Measurements from ENCODE around the gene ZMYND19. TPM values are rescaled to one million over a fixed set of nuclear protein-coding genes. Genes with fewer than 3 reads are reported as not detected.
"Not testable (repeated sequence)": the region's sequence is repeated elsewhere in the genome, so short reads cannot be mapped to it uniquely, and the experiment has no call there.

The ZMYND19 gene
- total RNA-seq, 2 experiments from 2014 or later = 45.9 to 46.5 TPM

DNA sequence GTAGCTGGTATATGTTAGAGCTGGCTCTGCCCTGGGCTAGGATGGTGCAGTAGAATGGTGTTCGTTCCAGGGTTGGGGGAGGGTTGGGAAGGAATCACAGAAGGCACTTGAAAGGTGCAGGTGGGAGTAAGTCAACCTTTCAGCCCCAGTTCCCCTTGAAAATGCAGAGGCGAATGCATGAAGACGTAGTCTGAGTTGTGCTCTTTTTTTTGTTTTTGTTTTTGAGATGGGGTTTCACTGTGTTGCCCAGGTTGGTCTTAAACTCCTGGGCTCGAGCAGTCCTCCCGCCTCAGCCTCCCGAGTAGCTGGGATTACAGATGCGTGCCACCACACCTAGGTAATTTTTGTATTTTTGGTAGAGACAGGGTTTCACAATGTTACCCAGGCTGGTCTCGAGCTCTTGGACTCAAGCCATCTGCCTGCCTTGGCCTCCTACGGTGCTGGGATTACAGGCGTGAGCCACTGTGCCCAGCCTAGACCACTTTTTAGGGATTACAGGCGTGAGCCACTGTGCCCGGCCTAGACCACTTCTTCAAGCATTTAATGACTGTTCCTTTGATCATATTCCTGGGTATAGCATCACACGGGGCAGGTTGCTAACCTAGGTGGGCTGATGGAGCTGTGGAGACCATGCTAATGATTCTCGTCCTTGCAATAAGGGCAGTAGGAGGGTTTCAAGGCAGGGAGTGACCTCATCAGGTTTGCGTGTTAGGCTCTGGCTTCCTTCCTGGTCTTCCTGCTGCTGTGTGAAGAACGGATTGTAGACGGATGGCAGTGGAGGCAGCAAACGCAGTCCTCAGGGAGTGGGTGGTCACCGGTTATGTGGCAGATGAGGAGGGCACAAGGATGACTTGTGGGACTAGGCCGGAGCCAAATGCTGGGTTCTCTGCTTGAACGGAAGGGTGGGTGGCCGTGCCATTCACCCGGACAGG, 42.2 kb upstream of the ZMYND19 start:
- DNase-seq = no peak
- Mint-ChIP-seq H3K4me1 (ENCODE audit: low read depth) (peaks cover 51% of the 10 kb centered on the region), H3K4me3 (no peak overlapping the region), H3K9me3 (no peaks in the 10 kb centered on the region), H3K36me3 (ENCODE audit: low read depth) (peaks cover 16% of the 10 kb centered on the region), H3K27me3 (no peaks in the 10 kb centered on the region), H3K27ac (no peak overlapping the region)
- POLR2A ChIA-PET = no interaction called here
- TF ChIP-seq CTCF (IDR thresholded peaks at IDR 0.05) = no peak
- CTCF ChIA-PET = interaction anchor here (1.6 kb wide), 1 partner anchor 12 kb away, joined by 3 read pairs; no protein-coding TSS in a partner anchor
- ATAC-seq = no peak
- intact Hi-C loops (cut with micrococcal nuclease) = no loop called here

DNA sequence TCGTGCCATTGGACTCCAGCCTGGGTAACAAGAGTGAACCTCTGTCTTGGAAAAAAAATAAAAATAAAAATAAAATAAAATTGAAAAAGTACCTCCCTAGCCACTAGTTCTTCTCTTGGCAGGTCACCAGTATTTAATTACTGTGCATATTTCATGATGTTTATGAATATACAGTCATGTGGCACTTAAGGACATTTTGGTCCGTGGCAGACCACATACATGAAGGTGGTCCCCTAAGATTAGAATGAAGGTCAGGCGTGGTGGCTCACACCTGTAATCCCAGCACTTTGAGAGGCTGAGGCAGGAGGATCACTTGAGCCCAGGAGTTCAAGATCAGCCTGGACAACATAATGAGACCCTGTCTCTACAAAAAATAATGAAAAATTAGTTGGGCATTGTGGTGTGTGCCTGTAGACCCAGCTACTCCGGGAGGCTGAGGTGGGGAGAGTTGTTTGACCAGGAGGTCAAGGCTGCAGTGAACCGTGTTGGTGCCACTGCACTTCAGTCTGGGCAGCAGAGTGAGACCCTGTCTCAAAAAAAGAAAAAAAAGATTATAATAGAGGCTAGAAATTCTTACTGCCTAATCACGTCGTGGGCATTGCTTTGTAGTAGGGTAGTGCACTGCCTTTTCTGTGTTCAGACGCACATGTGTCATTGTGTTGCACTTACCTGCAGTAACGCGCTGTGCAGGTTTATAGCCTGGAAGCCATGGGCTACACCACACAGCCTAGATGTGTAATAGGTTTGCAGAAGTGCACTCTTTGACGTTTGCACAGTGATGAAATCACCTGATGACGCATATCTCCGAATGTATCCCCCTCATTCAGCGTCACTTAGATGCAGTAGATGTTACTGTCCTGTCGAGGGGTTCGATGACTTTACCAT, 41.3 kb upstream of the ZMYND19 start:
- H3K4me1 Mint-ChIP-seq (ENCODE audit: low read depth) = peaks cover 53% of the 10 kb centered on the region
- intact Hi-C loops (cut with micrococcal nuclease) = no loop called here
- CTCF ChIA-PET = no interaction called here
- peaks cover 16% of the 10 kb centered on the region for H3K36me3 Mint-ChIP-seq (ENCODE audit: low read depth)
- H3K9me3 Mint-ChIP-seq = no peaks in the 10 kb centered on the region
- no peaks in the 10 kb centered on the region for H3K27me3 Mint-ChIP-seq
- peak overlapping the region; percentile 8 for H3K27ac Mint-ChIP-seq
- DNase-seq (no peak), ATAC-seq (no peak)
- POLR2A ChIA-PET = no interaction called here
- no peak overlapping the region for H3K4me3 Mint-ChIP-seq
- no peak for TF ChIP-seq CTCF (IDR thresholded peaks at IDR 0.05)

DNA sequence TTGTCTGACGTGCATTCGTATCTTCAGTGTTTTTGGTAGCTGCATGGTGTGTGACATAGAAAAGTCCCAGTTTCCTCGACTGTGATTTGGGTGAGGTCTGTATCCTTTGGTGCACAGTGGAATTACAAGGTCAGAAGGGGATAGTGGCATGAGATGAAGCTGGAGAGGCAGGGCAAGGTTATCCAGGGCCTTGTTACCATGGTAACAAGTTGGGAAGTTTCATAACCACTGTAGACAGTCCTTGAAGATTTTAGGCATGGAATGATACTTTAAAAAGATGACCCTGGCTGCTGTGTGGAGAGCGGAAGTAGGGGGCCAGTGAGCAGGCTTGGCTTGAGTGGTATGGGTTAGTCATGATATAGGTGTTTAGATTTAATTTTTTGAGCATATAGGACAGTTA, 40.4 kb upstream of the ZMYND19 start:
- intact Hi-C loops (cut with micrococcal nuclease) = no loop called here
- Mint-ChIP-seq H3K27ac (peak overlapping the region; percentile 50), H3K27me3 (no peaks in the 10 kb centered on the region), H3K9me3 (no peaks in the 10 kb centered on the region), H3K36me3 (ENCODE audit: low read depth) (peaks cover 14% of the 10 kb centered on the region), H3K4me1 (ENCODE audit: low read depth) (peaks cover 52% of the 10 kb centered on the region), H3K4me3 (peak overlapping the region; percentile 2)
- no peak for TF ChIP-seq CTCF (IDR thresholded peaks at IDR 0.05)
- no peak for ATAC-seq
- CTCF ChIA-PET = no interaction called here
- no peak for DNase-seq
- POLR2A ChIA-PET = interaction anchor here (1.1 kb wide), 1 partner anchor 12 kb away, joined by 3 read pairs; the partner anchor contains the start of gene EHMT1

- DNase-seq = no peak
- intact Hi-C loops (cut with micrococcal nuclease) = no loop called here
- Mint-ChIP-seq H3K27me3 (no peaks in the 10 kb centered on the region), H3K4me3 (peak overlapping the region; percentile 35), H3K36me3 (ENCODE audit: low read depth) (peaks cover 18% of the 10 kb centered on the region), H3K27ac (peak overlapping the region; percentile 52), H3K9me3 (no peaks in the 10 kb centered on the region), H3K4me1 (ENCODE audit: low read depth) (peaks cover 58% of the 10 kb centered on the region)
- ATAC-seq = no peak
- ChIA-PET POLR2A (interaction anchor here (1.1 to 1.6 kb wide), 3 partner anchors 8 to 17 kb away, joined by 3 to 5 read pairs (median 4); partner anchors contain the start of gene EHMT1), CTCF (interaction anchor here (0.7 to 1.3 kb wide), 2 partner anchors 49 to 157 kb away, joined by 3 read pairs; no protein-coding TSS in a partner anchor)
- TF ChIP-seq CTCF (IDR thresholded peaks at IDR 0.05) = no peak
Observed at GRCh38 chr9:137630126-137630525, 39.8 kb upstream of the ZMYND19 start.

DNA sequence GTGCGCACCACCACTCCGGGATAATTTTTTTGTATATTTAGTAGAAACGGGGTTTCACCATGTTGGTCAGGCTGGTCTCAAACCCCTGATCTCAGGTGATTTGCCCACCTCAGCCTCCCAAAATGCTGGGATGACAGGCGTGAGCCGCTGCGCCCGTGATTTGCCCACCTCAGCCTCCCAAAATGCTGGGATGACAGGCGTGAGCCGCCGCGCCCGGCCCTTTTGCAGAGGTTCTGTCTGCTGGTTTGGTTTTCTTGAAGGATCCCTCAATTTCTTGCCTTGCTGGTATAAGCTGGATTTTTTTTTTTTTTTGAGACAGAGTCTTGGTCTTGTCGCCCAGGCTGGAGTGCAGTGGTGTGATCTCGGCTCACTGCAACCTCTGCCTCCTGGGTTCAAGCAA, 37.1 kb upstream of the ZMYND19 start:
- ChIA-PET CTCF (interaction anchor here (0.9 to 2.0 kb wide), 5 partner anchors 9 to 68 kb away, joined by 3 to 6 read pairs (median 3); partner anchors contain the start of gene EHMT1), POLR2A (interaction anchor here (0.7 to 1.0 kb wide), 3 partner anchors 35 to 385 kb away, joined by 3 read pairs; no protein-coding TSS in a partner anchor)
- Mint-ChIP-seq H3K36me3 (ENCODE audit: low read depth) (peaks cover 22% of the 10 kb centered on the region), H3K27ac (peak overlapping the region; percentile 94), H3K4me1 (ENCODE audit: low read depth) (peaks cover 55% of the 10 kb centered on the region)
- ATAC-seq; DNase-seq; H3K4me3 Mint-ChIP-seq; H3K27me3 Mint-ChIP-seq; H3K9me3 Mint-ChIP-seq; intact Hi-C loops (cut with micrococcal nuclease): not testable (repeated sequence)

All from activated CD8-positive, alpha-beta T cell treated with anti-CD3 and anti-CD28 coated beads for 36 hours (primary cell).